ENCODE results near the gene GPR89B.
"Not testable (repeated sequence)": the region's sequence is repeated elsewhere in the genome, so short reads cannot be mapped to it uniquely, and the experiment has no call there.

GPR89B gene

GRCh38 chr1:147942563-147942962, 14.3 kb downstream of the GPR89B start:
- DNase-seq = not testable (repeated sequence)

- not testable (repeated sequence) for DNase-seq
These were observed 21.3 kb downstream of the GPR89B start for GRCh38 chr1:147949517-147949916.

GRCh38 chr1:147958906-147959305, 30.7 kb downstream of the GPR89B start:
- DNase-seq = not testable (repeated sequence)

GRCh38 chr1:147959680-147960079, 31.5 kb downstream of the GPR89B start:
- DNase-seq = not testable (repeated sequence)

GRCh38 chr1:147964575-147964974, 36.4 kb downstream of the GPR89B start:
- DNase-seq = not testable (repeated sequence)

GRCh38 chr1:147966657-147967056, 38.4 kb downstream of the GPR89B start:
- DNase-seq = not testable (repeated sequence)

DNA sequence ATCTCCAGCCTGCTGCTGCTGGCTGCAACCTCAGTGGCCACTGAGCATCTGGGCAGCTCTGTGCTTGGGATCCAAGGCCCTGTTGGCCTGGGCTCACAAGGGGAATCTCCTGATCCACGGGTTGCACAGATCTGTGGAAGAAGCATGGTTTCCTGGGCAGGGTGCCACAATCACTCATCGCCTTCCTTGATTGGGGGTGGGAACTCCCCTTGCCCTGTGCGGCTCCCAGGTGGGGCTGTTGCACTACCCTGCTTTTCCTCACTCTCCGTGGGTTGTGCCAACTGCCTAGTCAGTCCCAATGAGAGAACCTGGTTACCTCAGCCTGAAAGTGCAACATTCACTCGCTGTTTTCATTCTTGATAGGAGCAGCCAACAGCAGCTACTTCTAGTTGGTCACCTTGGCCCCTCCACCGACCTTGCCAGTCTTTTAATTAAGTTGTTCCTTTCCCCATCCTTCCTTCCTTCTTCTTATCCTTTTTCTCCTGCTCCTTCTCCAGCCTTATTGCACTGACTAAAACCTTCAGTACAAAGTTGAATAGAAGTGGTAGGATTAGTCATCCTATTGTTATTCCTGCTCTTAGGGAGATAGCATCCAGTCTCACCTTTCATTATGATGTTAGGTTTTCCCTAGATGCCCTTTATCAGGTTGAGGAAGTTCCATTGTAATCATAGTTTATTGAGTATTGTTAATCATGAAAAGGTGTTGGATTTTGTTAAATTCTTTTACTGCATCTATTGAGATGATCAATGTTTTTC, 50.9 kb downstream of the GPR89B start:
- DNase-seq = not testable (repeated sequence)

DNA sequence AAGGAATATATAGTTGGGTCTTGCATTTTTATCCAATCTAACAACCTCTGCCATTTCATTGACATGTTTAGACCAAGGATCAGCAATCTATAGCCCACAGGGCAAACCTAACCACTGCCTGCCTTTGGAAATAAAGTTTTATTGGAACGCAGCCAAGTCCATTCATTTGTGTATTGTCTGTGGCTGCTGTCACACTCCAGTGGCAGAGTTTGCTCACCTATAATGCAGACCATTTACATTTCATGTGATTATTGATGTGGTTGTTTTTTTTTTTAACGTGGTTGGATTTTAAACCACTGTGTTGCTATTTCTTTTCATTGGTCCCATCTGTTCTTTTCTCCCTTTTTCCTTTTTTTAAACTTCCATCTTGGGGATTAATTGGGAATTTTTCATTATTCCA, 57.2 kb downstream of the GPR89B start:
- DNase-seq = not testable (repeated sequence)

DNA sequence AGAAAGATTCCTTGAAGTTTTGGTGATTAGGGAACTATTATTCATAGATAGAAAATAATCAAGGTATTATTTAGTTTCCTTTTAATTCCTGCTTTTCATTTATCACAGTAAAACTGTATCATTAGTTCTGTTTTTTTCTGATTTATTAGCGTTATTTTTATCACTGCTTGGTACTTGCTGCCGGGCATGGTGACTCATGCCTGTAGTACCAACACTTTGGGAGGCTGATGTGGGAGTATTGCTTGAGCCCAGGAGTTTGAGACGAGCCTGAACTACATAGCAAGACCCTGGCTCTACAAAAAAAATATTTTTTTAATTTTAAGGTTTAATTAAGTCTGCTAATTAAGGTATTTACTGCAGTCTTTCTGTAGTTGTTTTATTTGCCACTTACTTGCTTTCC, 59.7 kb downstream of the GPR89B start:
- DNase-seq = not testable (repeated sequence)

GRCh38 chr1:147992916-147993315, 64.7 kb downstream of the GPR89B start:
- DNase-seq = not testable (repeated sequence)

GRCh38 chr1:147993400-147993799, 65.2 kb downstream of the GPR89B start:
- not testable (repeated sequence) for DNase-seq

- not testable (repeated sequence) for DNase-seq
These were observed 65.8 kb downstream of the GPR89B start for GRCh38 chr1:147993825-147994615.

- DNase-seq = not testable (repeated sequence)
These were observed 67.9 kb downstream of the GPR89B start for GRCh38 chr1:147996088-147996487.

GRCh38 chr1:148007724-148008123, 79.5 kb downstream of the GPR89B start:
- DNase-seq = not testable (repeated sequence)

GRCh38 chr1:148010527-148010926, 82.3 kb downstream of the GPR89B start:
- no peak for DNase-seq

DNA sequence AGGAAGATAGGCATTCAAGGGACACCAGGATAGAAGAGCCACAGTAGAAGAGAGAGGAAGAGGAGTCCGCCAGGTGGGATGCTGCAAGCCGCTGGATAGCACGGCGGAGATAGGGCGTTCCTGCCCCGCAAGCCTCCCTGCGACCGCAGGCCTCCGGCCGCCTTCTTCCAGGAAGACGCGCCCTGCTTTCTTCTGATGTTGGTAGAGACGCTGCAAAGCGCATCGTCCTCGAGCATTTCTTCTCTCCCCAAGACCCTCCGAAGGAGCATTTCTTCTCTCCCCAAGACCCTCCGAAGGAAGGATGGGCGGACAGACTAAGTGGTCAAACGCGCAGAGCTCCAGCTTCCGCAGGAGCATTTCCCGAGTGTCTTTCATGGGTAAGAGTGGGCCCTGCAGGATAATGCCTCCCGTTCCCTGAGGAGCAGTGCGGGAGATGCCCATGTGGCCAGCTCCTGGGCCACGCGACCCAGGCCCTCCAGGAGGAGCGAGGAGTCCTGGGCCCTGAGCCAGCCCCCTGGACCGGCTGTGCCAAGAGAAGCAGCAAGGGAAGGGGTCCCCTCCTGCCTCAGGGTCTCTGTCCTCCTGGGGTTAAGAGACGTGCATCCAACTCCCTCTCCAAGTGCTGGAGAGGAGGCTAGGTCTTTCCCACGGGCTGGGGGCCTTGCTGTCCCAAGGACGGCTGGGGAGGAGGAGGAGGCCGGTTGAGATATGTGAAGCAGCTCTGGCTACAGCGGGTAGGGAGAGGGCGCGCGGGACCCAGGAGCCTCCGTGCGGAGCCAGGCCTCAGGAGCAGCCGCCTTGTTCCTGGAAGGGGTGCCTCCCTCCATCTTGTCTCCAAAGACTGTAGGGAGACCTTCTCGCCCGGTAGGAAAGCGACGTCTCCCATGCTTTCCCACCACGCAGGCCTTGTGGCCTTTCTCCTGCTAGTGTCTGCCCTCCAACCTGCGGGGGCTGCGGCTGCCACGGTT, 85.2 kb downstream of the GPR89B start:
- not testable (repeated sequence) for DNase-seq

- not testable (repeated sequence) for DNase-seq
These were observed 86.3 kb downstream of the GPR89B start for GRCh38 chr1:148014289-148015200.

DNA sequence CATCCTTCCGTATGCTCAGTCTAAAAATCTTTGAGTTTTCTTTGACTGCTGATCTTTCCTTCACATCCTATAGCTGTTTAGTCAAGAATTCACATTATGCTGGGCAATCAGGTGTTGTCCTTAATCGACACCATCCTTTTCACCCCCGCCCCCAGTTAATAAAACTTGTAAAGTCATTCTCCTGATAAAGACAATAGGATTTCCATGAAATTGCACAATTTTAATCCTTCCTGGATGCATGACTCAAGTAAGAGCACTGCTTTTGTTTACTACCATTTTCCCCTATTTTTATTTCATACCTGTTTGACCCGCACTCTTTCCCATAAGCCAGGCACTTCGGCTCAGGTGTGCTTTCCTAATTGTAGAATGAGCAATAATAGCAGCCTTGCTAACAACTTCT, 96.7 kb downstream of the GPR89B start:
- DNase-seq = not testable (repeated sequence)

DNA sequence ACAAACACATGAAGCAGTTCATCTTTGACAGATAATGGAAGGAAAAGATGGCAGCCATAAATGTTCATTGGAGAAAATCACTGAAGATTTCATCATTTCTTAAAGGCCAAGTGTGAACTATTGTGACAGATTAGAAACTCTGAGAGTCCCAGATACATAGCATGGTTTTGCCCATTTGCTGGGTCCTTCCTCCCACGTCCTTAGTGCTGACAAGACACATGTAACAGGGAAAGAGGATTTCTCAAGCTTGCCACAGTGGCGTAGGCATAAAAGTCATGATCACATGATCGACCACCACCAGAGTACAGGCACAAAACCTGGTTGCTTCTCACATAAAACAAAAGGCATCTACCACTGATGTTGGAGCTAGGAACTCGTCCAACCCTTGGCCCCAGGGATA, 98.8 kb downstream of the GPR89B start:
- not testable (repeated sequence) for DNase-seq

DNA sequence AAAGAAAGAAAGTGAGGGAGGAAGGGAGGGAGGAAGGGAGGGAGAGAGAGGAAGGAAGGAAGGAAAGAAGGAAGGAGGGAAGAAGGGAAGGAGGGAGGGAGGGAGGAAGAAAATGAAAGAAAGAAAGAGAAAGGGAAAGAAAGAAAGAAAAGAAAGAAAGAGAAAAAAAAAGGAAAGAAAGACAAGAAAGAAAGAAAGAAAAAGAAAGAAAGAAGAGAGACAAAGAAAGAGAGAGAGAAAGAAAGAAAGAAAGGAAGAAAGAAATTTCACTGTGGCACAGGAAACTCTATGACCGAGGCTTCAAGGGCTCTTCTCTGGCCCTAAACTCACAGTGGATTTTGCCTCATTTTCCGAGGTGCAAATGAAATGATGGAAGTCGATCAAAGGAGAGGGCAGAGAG, 104.0 kb downstream of the GPR89B start:
- not testable (repeated sequence) for DNase-seq

- DNase-seq = not testable (repeated sequence)
These were observed 104.5 kb downstream of the GPR89B start for GRCh38 chr1:148032690-148033089.

DNA sequence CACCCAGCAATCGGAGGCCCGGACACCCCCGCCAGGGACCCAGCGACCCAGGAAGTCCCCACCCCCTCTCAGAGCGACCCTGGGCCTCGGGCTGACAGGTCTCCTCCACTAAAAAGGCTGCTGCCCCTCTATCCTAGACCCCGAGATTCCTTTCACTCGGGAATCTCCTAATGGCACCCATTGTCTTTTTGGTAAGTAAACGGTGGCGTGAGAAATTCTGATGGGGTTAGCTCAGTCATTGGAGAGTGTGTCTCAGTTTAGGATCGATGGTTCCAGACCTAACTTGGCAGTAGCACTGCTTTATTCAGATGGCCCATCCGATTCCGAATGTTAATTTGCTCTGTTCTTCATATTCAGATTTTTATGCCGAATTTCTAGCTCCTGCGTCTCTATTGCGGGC, 104.9 kb downstream of the GPR89B start:
- DNase-seq = not testable (repeated sequence)
